ENCODE data around the gene FAM174B.

GRCh38 chr15:92634060-92634459, 21.5 kb downstream of the FAM174B start:
- no peak for TF ChIP-seq POLR2A (IDR thresholded peaks at IDR 0.05)
- no peak for TF ChIP-seq CTCF (IDR thresholded peaks at IDR 0.05)
